HL-60 (cell line): Measurements from ENCODE around the gene SMOC2.

Experiments
- DNase-seq, 2 experiments: peaks; one replicate each; pipeline ENCODE4 v3.0.0-alpha.2; 2010 to 2020; ENCODE audit warnings: low read depth in 1 of 2, low spot score in 1 of 2
- H3K27ac ChIP-seq: fragments of 250-450 bp; sonication (Bioruptor Pico); replicated peaks from 2 replicates; pipeline ENCODE4 v1.5.1; 2020; ENCODE audit warnings: mild to moderate bottlenecking, moderate library complexity
- H3K27me3 ChIP-seq: fragments of 250-450 bp; sonication (Bioruptor Pico); 2 replicates; pipeline ENCODE4 v1.5.1; 2021; ENCODE audit warnings: mild to moderate bottlenecking, moderate library complexity; ENCODE audit not compliant: insufficient read depth, poor library complexity, severe bottlenecking
- H3K4me3 ChIP-seq: replicated peaks from 2 replicates; pipeline ENCODE4 v1.5.1; 2011; ENCODE audit warnings: mild to moderate bottlenecking, control low read depth, low read length; ENCODE audit not compliant: insufficient read depth
- CTCF ChIP-seq: IDR thresholded peaks from one replicate; pipeline ENCODE4 v1.5.1; 2011; ENCODE audit warnings: low read length, control low read depth, inconsistent platforms; ENCODE audit not compliant: insufficient read depth
- GABPA ChIP-seq: IDR thresholded peaks from 2 replicates; pipeline ENCODE4 v1.6.1; 2012; ENCODE audit warnings: low read depth
- POLR2AphosphoS5 ChIP-seq: IDR thresholded peaks from 2 replicates; pipeline ENCODE4 v1.6.1; 2012; ENCODE audit warnings: low read depth
- REST ChIP-seq: IDR thresholded peaks from 2 replicates; pipeline ENCODE4 v1.6.1; 2012; ENCODE audit warnings: low read depth; ENCODE audit not compliant: insufficient replicate concordance
- SPI1 ChIP-seq: IDR thresholded peaks from 2 replicates; pipeline ENCODE4 v1.6.1; 2012; ENCODE audit warnings: low read depth, mild to moderate bottlenecking, borderline replicate concordance

SMOC2 gene

DNA sequence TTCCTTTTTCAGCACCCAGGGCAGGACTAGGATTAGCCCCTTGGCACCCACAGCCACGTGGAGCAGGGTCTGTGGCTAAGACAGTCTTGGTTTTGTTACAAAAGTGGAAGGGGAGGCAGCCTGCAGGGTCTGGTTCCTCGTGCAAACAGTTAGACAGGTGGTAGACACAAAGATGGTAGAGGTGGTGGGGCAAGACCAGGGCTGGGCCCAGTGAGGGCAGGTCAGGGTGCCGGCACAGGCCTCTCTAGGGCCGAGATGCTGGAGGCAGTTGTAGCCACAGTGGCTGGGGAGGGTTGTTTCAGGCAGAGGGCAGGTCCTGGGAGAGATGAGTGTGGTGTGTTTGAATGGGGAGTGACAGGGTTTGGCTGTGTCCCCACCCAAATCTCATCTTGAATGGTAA, 161.6 kb downstream of the SMOC2 start:
- no peak for DNase-seq
- Histone ChIP-seq H3K27ac (no peak overlapping the region), H3K4me3 (no peak overlapping the region), H3K27me3 (no peaks in the 10 kb centered on the region)
- TF ChIP-seq CTCF (no peak), POLR2AphosphoS5 (no peak), REST (no peak), SPI1 (no peak), GABPA (no peak)

- Histone ChIP-seq H3K27me3 (no peaks in the 10 kb centered on the region), H3K4me3 (no peak overlapping the region), H3K27ac (no peak overlapping the region)
- no peak for DNase-seq
- TF ChIP-seq CTCF = no peak
- no peak for TF ChIP-seq REST
- no peak for TF ChIP-seq POLR2AphosphoS5
- TF ChIP-seq GABPA = no peak
- TF ChIP-seq SPI1 = no peak
Measured at GRCh38 chr6:168603234-168603633, 162.2 kb downstream of the SMOC2 start.

- Histone ChIP-seq H3K4me3 (no peak overlapping the region), H3K27ac (no peak overlapping the region), H3K27me3 (no peaks in the 10 kb centered on the region)
- no peak for DNase-seq
- no peak for TF ChIP-seq CTCF
- no peak for TF ChIP-seq SPI1
- TF ChIP-seq GABPA = no peak
- no peak for TF ChIP-seq REST
- no peak for TF ChIP-seq POLR2AphosphoS5
Measured at GRCh38 chr6:168605964-168606363, 165.0 kb downstream of the SMOC2 start.
